Esophagus muscularis mucosa (tissue), 4 donors: ENCODE results near the gene ZAP70. TPM values are rescaled to one million over a fixed set of nuclear protein-coding genes. Genes with fewer than 3 reads are reported as not detected.

Experiments
- DNase-seq: peaks from one replicate; pipeline ENCODE4 v3.0.0-alpha.2; 2017; ENCODE audit errors: extremely low spot score
- H3K27ac ChIP-seq, 4 donors: fragments of 200-600 bp; sonication (generic); replicated peaks in 1 of 4; 1 replicate in 3 of 4; 2 replicates in 1 of 4; pipeline ENCODE4 v1.5.1; 2016 to 2019; ENCODE audit warnings: mild to moderate bottlenecking in 1 of 4
- H3K27me3 ChIP-seq, 4 donors: fragments of 200-600 bp; sonication (generic); one replicate each; pipeline versions ENCODE4 v1.5.1 to v1.6.0; 2016 to 2019
- H3K36me3 ChIP-seq, 4 donors: fragments of 200-600 bp; sonication (generic); one replicate each; pipeline ENCODE4 v1.5.1; 2016 to 2019
- H3K4me1 ChIP-seq, 4 donors: fragments of 200-600 bp; sonication (generic); one replicate each; pipeline ENCODE4 v1.5.1; 2016 to 2019
- H3K4me3 ChIP-seq, 4 donors: fragments of 200-600 bp; sonication (generic); 1 replicate in 2 of 4; 2 replicates in 2 of 4; pipeline ENCODE4 v1.5.1; 2016 to 2019; ENCODE audit warnings: mild to moderate bottlenecking in 4 of 4, moderate library complexity in 1 of 4
- H3K9me3 ChIP-seq, 4 donors: fragments of 200-600 bp; sonication (generic); 1 replicate in 3 of 4; 2 replicates in 1 of 4; pipeline ENCODE4 v1.5.1; 2016 to 2019
- CTCF ChIP-seq, 3 experiments: fragments of 200-600 bp in 2 of 3; fragments of 450-650 bp in 1 of 3; sonication (generic) in 2 of 3; IDR thresholded peaks; one replicate each; pipeline ENCODE4 v1.5.1; 2017 to 2019; ENCODE audit warnings: antibody characterized with exemption in 3 of 3, mild to moderate bottlenecking in 2 of 3, moderate library complexity in 1 of 3
- EP300 ChIP-seq: sonication (generic); formaldehyde crosslinking; IDR thresholded peaks from one replicate; pipeline ENCODE4 v1.6.1; 2017; ENCODE audit warnings: antibody characterized with exemption
- POLR2A ChIP-seq: fragments of 450-650 bp; IDR thresholded peaks from one replicate; pipeline ENCODE4 v1.6.1; 2017; ENCODE audit warnings: antibody characterized with exemption, moderate library complexity, mild to moderate bottlenecking, low read depth
- POLR2AphosphoS5 ChIP-seq, 2 donors: sonication (generic); formaldehyde crosslinking; IDR thresholded peaks; one replicate each; pipeline ENCODE4 v1.6.1; 2017; ENCODE audit warnings: antibody characterized with exemption in 2 of 2
- WGBS: methylation state at CpG from one replicate; pipeline ENCODE4 v1.1.5; 2018; 5-methylcytosine and 5-hydroxymethylcytosine counted together
- intact Hi-C: fragments of 100-400 bp; cut with DNase I; formaldehyde crosslinking; loops from one replicate; pipeline ENCODE4 v1.15.1; 2023
- total RNA-seq, 4 donors: library from RNA; depleted of rRNA; stranded (reverse); fragments of >200 nt; gene quantifications; one replicate each; pipeline versions ENCODE4 v1.1.0 to v1.2.1, GENCODE V29; 2016

Gene ZAP70
- total RNA-seq, 4 donors from 2014 or later = 1.2 to 3.5 (median 1.8) TPM

GRCh38 chr2:97726261-97727064 lies 13.1 kb downstream of the ZAP70 start:
- DNase-seq = no peak
- Histone ChIP-seq H3K27ac (no peak overlapping the region), H3K4me1 (peaks cover 0 to 17% (median 10%) of the 10 kb centered on the region in 4 donors), H3K9me3 (peaks cover 0 to 10% (median 8%) of the 10 kb centered on the region in 4 donors), H3K4me3 (no peak overlapping the region), H3K27me3 (peaks cover 0 to 19% (median 3%) of the 10 kb centered on the region in 4 donors), H3K36me3 (no peaks in the 10 kb centered on the region)
- intact Hi-C loops = no loop called here
- 74% methylated on average over 4 of the region's 4 CpGs for WGBS
- TF ChIP-seq POLR2AphosphoS5 (IDR thresholded peaks at IDR 0.05) (no peak), CTCF (IDR thresholded peaks at IDR 0.05) (no peak), EP300 (no peak), POLR2A (no peak)

- TF ChIP-seq POLR2AphosphoS5 (IDR thresholded peaks at IDR 0.05) (no peak), POLR2A (no peak), CTCF (IDR thresholded peaks at IDR 0.05) (no peak), EP300 (no peak)
- DNase-seq = no peak
- WGBS = 90% methylated on average over 7 of the region's 7 CpGs
- no peak overlapping the region for H3K27ac ChIP-seq
- no peak overlapping the region for H3K4me3 ChIP-seq
- no peaks in the 10 kb centered on the region for H3K36me3 ChIP-seq
- intact Hi-C loops = no loop called here
- peaks cover 0 to 19% (median 3%) of the 10 kb centered on the region in 4 donors for H3K27me3 ChIP-seq
- H3K4me1 ChIP-seq = peaks cover 0 to 17% (median 10%) of the 10 kb centered on the region in 4 donors
- H3K9me3 ChIP-seq = peaks cover 0 to 10% (median 8%) of the 10 kb centered on the region in 4 donors
Observed at GRCh38 chr2:97727296-97727695, 13.9 kb downstream of the ZAP70 start.

GRCh38 chr2:97728091-97728731 lies 14.8 kb downstream of the ZAP70 start:
- Histone ChIP-seq H3K9me3 (peaks cover 0 to 10% (median 8%) of the 10 kb centered on the region in 4 donors), H3K27me3 (peaks cover 0 to 19% (median 3%) of the 10 kb centered on the region in 4 donors), H3K36me3 (no peaks in the 10 kb centered on the region), H3K27ac (no peak overlapping the region), H3K4me3 (no peak overlapping the region), H3K4me1 (peaks cover 0 to 17% (median 10%) of the 10 kb centered on the region in 4 donors)
- no peak for TF ChIP-seq POLR2A
- no peak for TF ChIP-seq EP300
- TF ChIP-seq CTCF (IDR thresholded peaks at IDR 0.05) = no peak
- no peak for TF ChIP-seq POLR2AphosphoS5 (IDR thresholded peaks at IDR 0.05)
- no peak for DNase-seq
- WGBS = 65% methylated on average over 12 of the region's 12 CpGs
- intact Hi-C loops = no loop called here

- Histone ChIP-seq H3K27me3 (peaks cover 0 to 3% (median 0%) of the 10 kb centered on the region in 4 donors), H3K4me3 (no peak overlapping the region), H3K9me3 (peaks cover 0 to 10% (median 8%) of the 10 kb centered on the region in 4 donors), H3K36me3 (no peaks in the 10 kb centered on the region), H3K27ac (no peak overlapping the region), H3K4me1 (peaks cover 0 to 14% (median 10%) of the 10 kb centered on the region in 4 donors)
- TF ChIP-seq EP300 (no peak), POLR2A (no peak), POLR2AphosphoS5 (IDR thresholded peaks at IDR 0.05) (no peak), CTCF (IDR thresholded peaks at IDR 0.05) (no peak)
- 100% methylated on average over 1 of the region's 1 CpG for WGBS
- intact Hi-C loops = no loop called here
- DNase-seq = no peak
Observed at GRCh38 chr2:97730245-97730644, 16.9 kb downstream of the ZAP70 start.
